Esophagus squamous epithelium (tissue), 5 donors: ENCODE data around the gene HAL. TPM values are rescaled to one million over a fixed set of nuclear protein-coding genes. Genes with fewer than 3 reads are reported as not detected.
A peak's percentile ranks its signal among the peaks of the same experiment; 100 is the strongest.

Source experiments
- DNase-seq: peaks from one replicate; lab custom pipeline; 2025; lab: John Stamatoyannopoulos, UW
- H3K27ac ChIP-seq, 4 donors: fragments of 200-600 bp; sonication (generic); one replicate each; pipeline ENCODE4 v1.5.1; 2016 to 2019; ENCODE audit warnings: mild to moderate bottlenecking in 1 of 4
- H3K27me3 ChIP-seq, 4 donors: fragments of 200-600 bp; sonication (generic); 1 replicate in 3 of 4; 2 replicates in 1 of 4; pipeline versions ENCODE4 v1.5.1 to v1.6.0; 2017 to 2021; ENCODE audit warnings: antibody characterized with exemption in 1 of 4
- H3K36me3 ChIP-seq, 3 donors: fragments of 200-600 bp; sonication (generic); one replicate each; pipeline ENCODE4 v1.5.1; 2016 to 2019
- H3K4me1 ChIP-seq, 3 donors: fragments of 200-600 bp; sonication (generic); one replicate each; pipeline ENCODE4 v1.5.1; 2017 to 2019
- H3K4me3 ChIP-seq, 4 donors: fragments of 200-600 bp; sonication (generic); 1 replicate in 3 of 4; 2 replicates in 1 of 4; pipeline ENCODE4 v1.5.1; 2016 to 2019; ENCODE audit warnings: mild to moderate bottlenecking in 2 of 4, moderate library complexity in 1 of 4
- H3K9me3 ChIP-seq, 3 donors: fragments of 200-600 bp; sonication (generic); one replicate each; pipeline ENCODE4 v1.5.1; 2016 to 2019
- POLR2A ChIP-seq, 4 donors: fragments of 450-650 bp; IDR thresholded peaks; one replicate each; pipeline ENCODE4 v1.6.1; 2017; ENCODE audit warnings: antibody characterized with exemption in 4 of 4, mild to moderate bottlenecking in 4 of 4, moderate library complexity in 3 of 4
- WGBS, 2 donors: methylation state at CpG; one replicate each; pipeline ENCODE4 v1.1.5; 2018; 5-methylcytosine and 5-hydroxymethylcytosine counted together
- intact Hi-C: fragments of 100-400 bp; cut with DNase I; formaldehyde crosslinking; loops from one replicate; pipeline ENCODE4 v1.15.0; 2022
- total RNA-seq, 4 donors: library from RNA; depleted of rRNA; stranded (reverse); fragments of >200 nt; gene quantifications; one replicate each; pipeline ENCODE4 v1.1.0, GENCODE V29; 2016
- TF ChIP-seq, protein P1 (sequence below), 6 experiments: fragments of 450-650 bp in 4 of 6; fragments of 200-600 bp in 2 of 6; sonication (generic) in 2 of 6; IDR thresholded peaks; one replicate each; pipeline ENCODE4 v1.5.1; 2016 to 2019; ENCODE audit warnings: antibody characterized with exemption in 6 of 6, mild to moderate bottlenecking in 4 of 6, moderate library complexity in 4 of 6
- donor health status: DM: yes; HTN: yes; CAD: no.

HAL gene
- total RNA-seq, 4 donors from 2014 or later = 0.21 to 2.2 (median 0.32) TPM

DNA sequence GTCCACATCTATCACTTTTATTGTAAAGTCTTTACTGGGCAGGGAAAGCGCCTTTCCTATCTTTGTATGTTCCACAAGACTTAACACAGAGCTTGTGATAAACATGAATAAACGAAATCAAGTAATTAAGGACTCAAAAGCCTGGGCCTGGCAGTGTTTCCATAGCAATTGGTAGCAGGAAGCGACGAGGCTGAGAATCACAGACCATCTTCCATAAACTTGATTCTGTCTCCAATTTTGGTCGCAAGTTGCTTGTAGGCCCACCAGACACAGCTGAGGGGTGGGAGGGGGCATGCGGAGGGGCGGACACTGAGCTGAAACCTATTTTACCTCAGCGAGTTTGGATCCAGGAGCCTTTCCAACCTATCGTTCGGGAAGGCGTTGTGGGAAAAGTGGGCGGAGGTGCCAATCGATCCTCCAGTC, 54.0 kb downstream of the HAL start:
- no peaks in the 10 kb centered on the region for H3K27me3 ChIP-seq
- intact Hi-C loops = no loop called here
- TF ChIP-seq, protein P1, sequence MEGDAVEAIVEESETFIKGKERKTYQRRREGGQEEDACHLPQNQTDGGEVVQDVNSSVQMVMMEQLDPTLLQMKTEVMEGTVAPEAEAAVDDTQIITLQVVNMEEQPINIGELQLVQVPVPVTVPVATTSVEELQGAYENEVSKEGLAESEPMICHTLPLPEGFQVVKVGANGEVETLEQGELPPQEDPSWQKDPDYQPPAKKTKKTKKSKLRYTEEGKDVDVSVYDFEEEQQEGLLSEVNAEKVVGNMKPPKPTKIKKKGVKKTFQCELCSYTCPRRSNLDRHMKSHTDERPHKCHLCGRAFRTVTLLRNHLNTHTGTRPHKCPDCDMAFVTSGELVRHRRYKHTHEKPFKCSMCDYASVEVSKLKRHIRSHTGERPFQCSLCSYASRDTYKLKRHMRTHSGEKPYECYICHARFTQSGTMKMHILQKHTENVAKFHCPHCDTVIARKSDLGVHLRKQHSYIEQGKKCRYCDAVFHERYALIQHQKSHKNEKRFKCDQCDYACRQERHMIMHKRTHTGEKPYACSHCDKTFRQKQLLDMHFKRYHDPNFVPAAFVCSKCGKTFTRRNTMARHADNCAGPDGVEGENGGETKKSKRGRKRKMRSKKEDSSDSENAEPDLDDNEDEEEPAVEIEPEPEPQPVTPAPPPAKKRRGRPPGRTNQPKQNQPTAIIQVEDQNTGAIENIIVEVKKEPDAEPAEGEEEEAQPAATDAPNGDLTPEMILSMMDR (IDR thresholded peaks at IDR 0.05) = no peak
- TF ChIP-seq POLR2A (IDR thresholded peaks at IDR 0.05) = no peak
- H3K36me3 ChIP-seq = no peaks in the 10 kb centered on the region
- peaks cover 3 to 21% (median 4%) of the 10 kb centered on the region in 3 donors for H3K4me1 ChIP-seq
- DNase-seq = no peak
- peak overlapping the region; percentile 75 to 91 (median 84) for H3K27ac ChIP-seq
- 19 to 20% methylated on average over 4 to 9 of the region's 13 CpGs for WGBS, 2 donors
- no peaks in the 10 kb centered on the region for H3K9me3 ChIP-seq
- H3K4me3 ChIP-seq = peak overlapping the region; percentile 58 to 89 (median 78)

DNA sequence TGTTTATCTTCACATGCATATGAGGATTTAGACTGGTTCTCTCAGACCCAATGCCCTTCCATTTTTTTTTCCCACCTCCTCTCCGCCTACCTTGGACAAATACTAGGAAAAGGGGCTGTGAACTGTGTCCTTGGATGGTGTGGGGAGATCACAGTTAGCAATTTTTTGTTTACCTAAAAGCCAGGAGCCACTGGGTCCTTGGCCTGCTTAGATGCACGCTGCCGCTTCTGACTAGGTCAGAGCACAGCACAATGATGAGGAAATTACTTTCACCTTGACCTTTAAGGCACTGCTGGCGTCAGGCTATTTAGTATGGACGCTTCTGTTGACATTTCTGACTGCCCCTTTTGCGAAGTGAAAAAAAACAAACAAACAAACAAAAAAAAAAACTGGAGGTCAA, 55.6 kb downstream of the HAL start:
- no peaks in the 10 kb centered on the region for H3K9me3 ChIP-seq
- no peaks in the 10 kb centered on the region for H3K27me3 ChIP-seq
- 64 to 77% methylated on average over 6 of the region's 6 CpGs for WGBS, 2 donors
- H3K4me1 ChIP-seq = peaks cover 3 to 21% (median 4%) of the 10 kb centered on the region in 3 donors
- no peaks in the 10 kb centered on the region for H3K36me3 ChIP-seq
- no peak for DNase-seq
- no peak overlapping the region for H3K4me3 ChIP-seq
- intact Hi-C loops = no loop called here
- TF ChIP-seq, protein P1 (IDR thresholded peaks at IDR 0.05) = no peak
- TF ChIP-seq POLR2A (IDR thresholded peaks at IDR 0.05) = no peak
- H3K27ac ChIP-seq = no peak overlapping the region

Other genes starting within 250 kb of the HAL start
- 10 to 100 TPM in 2 of 4 donors, 1 to 10 TPM in 2; 5.0 to 22.5 (median 12.4) TPM for gene NTN4, start 205.6 kb downstream of the HAL start, total RNA-seq
- 10 to 100 TPM in 2 of 4 donors, 1 to 10 TPM in 2; 2.7 to 16.3 (median 9.2) TPM for gene SNRPF, start 137.4 kb downstream of the HAL start, total RNA-seq
- gene CCDC38, start 53.7 kb downstream of the HAL start, total RNA-seq = under 1 TPM in 1 of 4 donors, not detected in 3; 0.23 TPM
- gene AMDHD1, start 53.0 kb downstream of the HAL start, total RNA-seq = under 1 TPM in 2 of 4 donors, not detected in 2; 0.19 to 0.26 TPM
- gene LTA4H, start 39.2 kb upstream of the HAL start, total RNA-seq = 100 to 1,000 TPM; 105 to 235 (median 123) TPM
- gene ELK3, start 198.0 kb upstream of the HAL start, total RNA-seq = 10 to 100 TPM; 24.8 to 44.0 (median 34.8) TPM